Endothelial cell (in vitro differentiated cells): ENCODE results near the gene LRCH1. TPM values are rescaled to one million over a fixed set of nuclear protein-coding genes. Genes with fewer than 3 reads are reported as not detected.

Source experiments
- DNase-seq: peaks from one replicate; pipeline ENCODE4 v3.0.0; 2021; ENCODE audit warnings: low spot score
- H3K27ac Mint-ChIP-seq: one replicate; pipeline ENCODE4 v1.8.0; 2021; ENCODE audit warnings: mixed read lengths, inconsistent platforms; ENCODE audit not compliant: unreplicated experiment
- H3K27me3 Mint-ChIP-seq: one replicate; pipeline ENCODE4 v1.8.0; 2021; ENCODE audit warnings: mild to moderate bottlenecking, moderate library complexity, mixed read lengths, inconsistent platforms; ENCODE audit not compliant: unreplicated experiment
- H3K36me3 Mint-ChIP-seq: one replicate; pipeline ENCODE4 v1.8.0; 2021; ENCODE audit warnings: mild to moderate bottlenecking, low read depth, mixed read lengths, inconsistent platforms; ENCODE audit not compliant: unreplicated experiment
- H3K4me1 Mint-ChIP-seq: one replicate; pipeline ENCODE4 v1.8.0; 2021; ENCODE audit warnings: mild to moderate bottlenecking, mixed read lengths, inconsistent platforms; ENCODE audit not compliant: unreplicated experiment
- H3K4me3 Mint-ChIP-seq: one replicate; pipeline ENCODE4 v1.8.0; 2021; ENCODE audit warnings: mild to moderate bottlenecking, mixed read lengths, inconsistent platforms; ENCODE audit not compliant: unreplicated experiment
- H3K9me3 Mint-ChIP-seq: one replicate; pipeline ENCODE4 v1.8.0; 2021; ENCODE audit warnings: mixed read lengths, inconsistent platforms; ENCODE audit not compliant: unreplicated experiment
- total RNA-seq: library from RNA; stranded (reverse); fragmentation: NEBNext Ultra II Directional; extraction: Animal tissue kit (Norgen Biotek cat#: 25700); gene quantifications from one replicate; pipeline ENCODE4 v1.2.1, GENCODE V29; 2021; ENCODE audit not compliant: unreplicated experiment
- TF ChIP-seq, protein P1 (sequence below): fragments of 200-600 bp; sonication (generic); IDR thresholded peaks from one replicate; pipeline ENCODE4 v1.5.0; 2021; ENCODE audit warnings: antibody characterized with exemption; ENCODE audit not compliant: unreplicated experiment

The LRCH1 gene
- total RNA-seq, 1 donor from 2014 or later, result 45.6 TPM

DNA sequence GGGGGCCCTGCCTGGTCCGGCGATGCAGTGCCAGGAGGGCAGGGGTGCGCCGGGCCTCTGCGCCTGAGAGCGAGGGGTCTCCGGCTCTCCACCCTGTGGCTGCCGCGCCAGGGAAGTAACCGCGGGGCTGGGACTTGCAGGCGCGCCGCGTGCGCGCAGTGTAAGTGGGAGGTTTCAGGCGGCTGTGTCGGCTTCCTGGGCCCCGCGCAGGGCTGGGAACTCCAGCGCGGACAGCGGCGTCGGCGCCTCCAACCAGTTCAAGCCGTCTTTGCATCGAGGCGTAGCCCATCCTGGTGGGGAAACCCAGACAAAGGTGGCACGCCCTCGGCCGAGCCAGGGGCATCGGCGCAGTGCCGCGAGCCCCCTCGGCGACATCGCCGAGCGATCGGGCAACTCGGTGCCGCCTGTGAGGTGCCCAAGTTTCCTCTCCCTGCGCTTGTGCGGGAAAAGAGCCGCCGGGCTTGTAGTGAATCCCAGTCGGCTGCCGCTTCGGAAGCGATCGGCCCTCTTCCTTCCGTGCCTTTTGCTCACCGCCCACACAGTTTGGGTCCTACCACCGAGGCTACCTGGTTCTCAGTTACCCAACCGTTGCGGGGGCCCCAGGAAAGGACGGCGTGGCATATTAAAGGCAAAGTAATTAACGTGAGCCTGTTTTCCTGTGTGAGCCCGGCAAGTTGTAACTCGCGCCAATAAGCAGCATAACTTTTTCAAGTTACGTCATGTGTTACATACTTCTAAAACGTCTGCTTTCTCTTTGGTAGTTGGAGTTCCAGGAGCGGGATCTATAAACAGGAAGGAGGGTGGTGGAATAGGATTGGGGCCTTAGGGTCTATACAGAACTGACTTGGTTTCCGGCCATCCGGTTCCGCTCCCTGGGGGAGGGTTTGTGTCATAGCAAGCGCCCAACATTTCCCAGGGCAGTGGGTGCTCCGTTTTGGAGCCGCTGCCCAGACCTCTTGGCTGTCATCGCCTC, 1.2 kb downstream of the LRCH1 start:
- Mint-ChIP-seq H3K27me3 (peaks cover 7% of the 10 kb centered on the region), H3K4me3 (peak overlapping the region; percentile 96), H3K9me3 (no peaks in the 10 kb centered on the region), H3K27ac (peak overlapping the region; percentile 96), H3K36me3 (peaks cover 10% of the 10 kb centered on the region), H3K4me1 (peaks cover 33% of the 10 kb centered on the region)
- DNase-seq, result peak; percentile 68
- TF ChIP-seq, protein P1, sequence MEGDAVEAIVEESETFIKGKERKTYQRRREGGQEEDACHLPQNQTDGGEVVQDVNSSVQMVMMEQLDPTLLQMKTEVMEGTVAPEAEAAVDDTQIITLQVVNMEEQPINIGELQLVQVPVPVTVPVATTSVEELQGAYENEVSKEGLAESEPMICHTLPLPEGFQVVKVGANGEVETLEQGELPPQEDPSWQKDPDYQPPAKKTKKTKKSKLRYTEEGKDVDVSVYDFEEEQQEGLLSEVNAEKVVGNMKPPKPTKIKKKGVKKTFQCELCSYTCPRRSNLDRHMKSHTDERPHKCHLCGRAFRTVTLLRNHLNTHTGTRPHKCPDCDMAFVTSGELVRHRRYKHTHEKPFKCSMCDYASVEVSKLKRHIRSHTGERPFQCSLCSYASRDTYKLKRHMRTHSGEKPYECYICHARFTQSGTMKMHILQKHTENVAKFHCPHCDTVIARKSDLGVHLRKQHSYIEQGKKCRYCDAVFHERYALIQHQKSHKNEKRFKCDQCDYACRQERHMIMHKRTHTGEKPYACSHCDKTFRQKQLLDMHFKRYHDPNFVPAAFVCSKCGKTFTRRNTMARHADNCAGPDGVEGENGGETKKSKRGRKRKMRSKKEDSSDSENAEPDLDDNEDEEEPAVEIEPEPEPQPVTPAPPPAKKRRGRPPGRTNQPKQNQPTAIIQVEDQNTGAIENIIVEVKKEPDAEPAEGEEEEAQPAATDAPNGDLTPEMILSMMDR, result peak; percentile 24

- H3K27ac Mint-ChIP-seq, result peak overlapping the region; percentile 96
- peaks cover 39% of the 10 kb centered on the region for H3K4me1 Mint-ChIP-seq
- no peaks in the 10 kb centered on the region for H3K9me3 Mint-ChIP-seq
- H3K36me3 Mint-ChIP-seq, result peaks cover 10% of the 10 kb centered on the region
- H3K27me3 Mint-ChIP-seq, result peaks cover 7% of the 10 kb centered on the region
- peak overlapping the region; percentile 96 for H3K4me3 Mint-ChIP-seq
- TF ChIP-seq, protein P1, result no peak
- no peak for DNase-seq
Measured at GRCh38 chr13:46554951-46555350, 2.0 kb downstream of the LRCH1 start.

DNA sequence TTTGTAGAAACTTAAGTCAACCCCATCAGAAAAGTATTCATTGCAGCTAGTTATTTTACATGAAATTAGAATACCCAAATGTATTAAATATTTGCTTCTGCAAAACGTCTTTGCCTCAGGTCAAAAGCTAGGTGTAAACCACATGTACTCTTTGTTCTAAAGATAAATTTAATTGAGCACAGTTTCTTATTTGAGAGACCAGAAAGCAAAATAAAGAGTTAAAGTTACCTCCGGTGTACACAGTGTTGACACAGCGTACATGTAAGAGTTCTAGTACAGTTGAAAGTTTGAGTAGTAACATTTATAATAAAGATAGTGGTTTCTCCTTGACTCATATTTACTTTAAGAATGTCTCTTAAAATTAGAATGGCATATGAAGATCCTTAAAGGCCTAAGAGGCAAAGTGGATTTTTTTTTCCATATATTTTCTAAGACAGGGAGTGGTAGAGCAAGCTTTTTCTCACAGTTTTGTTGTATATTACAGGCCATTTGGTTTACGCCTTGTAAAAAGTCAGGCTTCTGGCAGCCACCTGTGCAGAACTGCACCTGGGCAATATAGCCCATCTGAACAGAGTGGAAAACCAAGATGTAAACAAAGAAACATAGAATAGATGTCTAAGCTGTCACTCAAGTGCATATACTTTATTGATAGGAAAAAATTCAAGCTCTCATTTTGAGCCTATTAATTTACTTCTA, 2.9 kb downstream of the LRCH1 start:
- Mint-ChIP-seq H3K4me3 (peak overlapping the region; percentile 96), H3K4me1 (peaks cover 39% of the 10 kb centered on the region), H3K36me3 (peaks cover 10% of the 10 kb centered on the region), H3K9me3 (no peaks in the 10 kb centered on the region), H3K27me3 (peaks cover 7% of the 10 kb centered on the region), H3K27ac (peak overlapping the region; percentile 96)
- TF ChIP-seq, protein P1, result no peak
- DNase-seq, result no peak

- Mint-ChIP-seq H3K27me3 (peaks cover 6% of the 10 kb centered on the region), H3K9me3 (no peaks in the 10 kb centered on the region), H3K36me3 (peaks cover 10% of the 10 kb centered on the region), H3K4me3 (no peak overlapping the region), H3K4me1 (peaks cover 39% of the 10 kb centered on the region), H3K27ac (no peak overlapping the region)
- TF ChIP-seq, protein P1, result no peak
- DNase-seq, result no peak
Measured at GRCh38 chr13:46556418-46556779, 3.4 kb downstream of the LRCH1 start.
